GM03348 (cell line): ENCODE results near the gene YIF1B.
A peak's percentile ranks its signal among the peaks of the same experiment; 100 is the strongest.

Experiments
- DNase-seq: peaks from one replicate; pipeline ENCODE4 v3.0.0; 2012; ENCODE audit warnings: low spot score

Gene YIF1B

GRCh38 chr19:38333245-38333644, 17.5 kb upstream of the YIF1B start:
- DNase-seq = no peak

- DNase-seq = no peak
Measured at GRCh38 chr19:38331728-38332127, 16.0 kb upstream of the YIF1B start.

GRCh38 chr19:38329651-38330050, 13.9 kb upstream of the YIF1B start:
- no peak for DNase-seq

GRCh38 chr19:38326591-38326990, 10.8 kb upstream of the YIF1B start:
- no peak for DNase-seq

GRCh38 chr19:38324431-38324830, 8.7 kb upstream of the YIF1B start:
- no peak for DNase-seq

- no peak for DNase-seq
Measured at GRCh38 chr19:38323291-38323690, 7.5 kb upstream of the YIF1B start.

- DNase-seq = peak; percentile 79
Measured at GRCh38 chr19:38321646-38322196, 6.0 kb upstream of the YIF1B start.

GRCh38 chr19:38320969-38321339, 5.2 kb upstream of the YIF1B start:
- DNase-seq = no peak

- peak; percentile 63 for DNase-seq
Measured at GRCh38 chr19:38319421-38320258, 3.9 kb upstream of the YIF1B start, which contains the start of gene KCNK6. Gene KCNK6 (plus strand): TSS chr19:38319845. CDS start chr19:38319951, 106 bp downstream.

GRCh38 chr19:38318660-38319059, 2.9 kb upstream of the YIF1B start:
- no peak for DNase-seq

GRCh38 chr19:38317104-38317612, 1.4 kb upstream of the YIF1B start:
- no peak for DNase-seq

GRCh38 chr19:38316477-38317067, 825 bp upstream of the YIF1B start:
- no peak for DNase-seq

GRCh38 chr19:38310986-38311385, 4.8 kb downstream of the YIF1B start:
- no peak for DNase-seq

- no peak for DNase-seq
Measured at GRCh38 chr19:38310279-38310670, 5.5 kb downstream of the YIF1B start.

GRCh38 chr19:38309615-38310278, 6.0 kb downstream of the YIF1B start:
- no peak for DNase-seq

- DNase-seq = no peak
Measured at GRCh38 chr19:38308926-38309614, 6.7 kb downstream of the YIF1B start.

- DNase-seq = no peak
Measured at GRCh38 chr19:38308006-38308766, 7.6 kb downstream of the YIF1B start.

GRCh38 chr19:38307597-38307996, 8.2 kb downstream of the YIF1B start:
- DNase-seq = no peak

- DNase-seq = no peak
Measured at GRCh38 chr19:38307076-38307475, 8.7 kb downstream of the YIF1B start.

- no peak for DNase-seq
Measured at GRCh38 chr19:38306236-38306635, 9.5 kb downstream of the YIF1B start.

GRCh38 chr19:38304866-38305429, 10.8 kb downstream of the YIF1B start:
- DNase-seq = no peak
